ENCODE results near the gene COPG2. TPM values are rescaled to one million over a fixed set of nuclear protein-coding genes. Genes with fewer than 3 reads are reported as not detected.
"Not testable (repeated sequence)": the region's sequence is repeated elsewhere in the genome, so short reads cannot be mapped to it uniquely, and the experiment has no call there.

Gene COPG2
- total RNA-seq, 1 donor from 2014 or later = 31.2 TPM

- no peak for DNase-seq (ENCODE audit: extremely low spot score, unreplicated experiment)
- Mint-ChIP-seq H3K9me3 (ENCODE audit: unreplicated experiment) (no peaks in the 10 kb centered on the region), H3K4me1 (ENCODE audit: unreplicated experiment) (no peaks in the 10 kb centered on the region), H3K4me3 (ENCODE audit: unreplicated experiment) (no peak overlapping the region), H3K36me3 (ENCODE audit: unreplicated experiment) (peaks cover 2% of the 10 kb centered on the region), H3K27me3 (ENCODE audit: unreplicated experiment) (no peaks in the 10 kb centered on the region), H3K27ac (ENCODE audit: unreplicated experiment) (no peak overlapping the region)
- TF ChIP-seq, protein P1, sequence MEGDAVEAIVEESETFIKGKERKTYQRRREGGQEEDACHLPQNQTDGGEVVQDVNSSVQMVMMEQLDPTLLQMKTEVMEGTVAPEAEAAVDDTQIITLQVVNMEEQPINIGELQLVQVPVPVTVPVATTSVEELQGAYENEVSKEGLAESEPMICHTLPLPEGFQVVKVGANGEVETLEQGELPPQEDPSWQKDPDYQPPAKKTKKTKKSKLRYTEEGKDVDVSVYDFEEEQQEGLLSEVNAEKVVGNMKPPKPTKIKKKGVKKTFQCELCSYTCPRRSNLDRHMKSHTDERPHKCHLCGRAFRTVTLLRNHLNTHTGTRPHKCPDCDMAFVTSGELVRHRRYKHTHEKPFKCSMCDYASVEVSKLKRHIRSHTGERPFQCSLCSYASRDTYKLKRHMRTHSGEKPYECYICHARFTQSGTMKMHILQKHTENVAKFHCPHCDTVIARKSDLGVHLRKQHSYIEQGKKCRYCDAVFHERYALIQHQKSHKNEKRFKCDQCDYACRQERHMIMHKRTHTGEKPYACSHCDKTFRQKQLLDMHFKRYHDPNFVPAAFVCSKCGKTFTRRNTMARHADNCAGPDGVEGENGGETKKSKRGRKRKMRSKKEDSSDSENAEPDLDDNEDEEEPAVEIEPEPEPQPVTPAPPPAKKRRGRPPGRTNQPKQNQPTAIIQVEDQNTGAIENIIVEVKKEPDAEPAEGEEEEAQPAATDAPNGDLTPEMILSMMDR (IDR thresholded peaks at IDR 0.05) = no peak
Observed at GRCh38 chr7:130515315-130516040, 153.1 kb downstream of the COPG2 start.

DNA sequence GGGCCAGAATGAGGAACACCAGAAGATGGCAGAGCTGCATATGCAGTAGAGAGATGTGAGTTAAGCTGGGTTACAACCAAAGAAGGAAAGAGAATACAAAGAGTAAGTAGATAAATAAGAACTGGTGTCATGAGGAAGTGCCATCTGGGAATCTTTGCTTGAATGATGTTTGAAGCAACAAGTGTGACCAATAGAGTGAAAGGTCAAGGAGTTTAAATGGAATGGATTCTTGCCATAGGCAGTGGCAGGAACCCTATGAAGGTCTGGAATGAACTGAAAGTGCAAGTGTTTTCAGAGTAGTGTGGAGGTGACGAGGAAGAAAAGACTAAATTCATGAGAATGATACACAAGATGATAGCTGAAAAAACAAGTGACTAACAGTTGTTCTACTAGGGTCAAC, 155.1 kb downstream of the COPG2 start:
- H3K27ac Mint-ChIP-seq (ENCODE audit: unreplicated experiment) = no peak overlapping the region
- peaks cover 2% of the 10 kb centered on the region for H3K36me3 Mint-ChIP-seq (ENCODE audit: unreplicated experiment)
- H3K4me3 Mint-ChIP-seq (ENCODE audit: unreplicated experiment) = no peak overlapping the region
- TF ChIP-seq, protein P1 (IDR thresholded peaks at IDR 0.05) = no peak
- H3K27me3 Mint-ChIP-seq (ENCODE audit: unreplicated experiment) = no peaks in the 10 kb centered on the region
- H3K4me1 Mint-ChIP-seq (ENCODE audit: unreplicated experiment) = no peaks in the 10 kb centered on the region
- no peak for DNase-seq (ENCODE audit: extremely low spot score, unreplicated experiment)
- H3K9me3 Mint-ChIP-seq (ENCODE audit: unreplicated experiment) = no peaks in the 10 kb centered on the region

DNA sequence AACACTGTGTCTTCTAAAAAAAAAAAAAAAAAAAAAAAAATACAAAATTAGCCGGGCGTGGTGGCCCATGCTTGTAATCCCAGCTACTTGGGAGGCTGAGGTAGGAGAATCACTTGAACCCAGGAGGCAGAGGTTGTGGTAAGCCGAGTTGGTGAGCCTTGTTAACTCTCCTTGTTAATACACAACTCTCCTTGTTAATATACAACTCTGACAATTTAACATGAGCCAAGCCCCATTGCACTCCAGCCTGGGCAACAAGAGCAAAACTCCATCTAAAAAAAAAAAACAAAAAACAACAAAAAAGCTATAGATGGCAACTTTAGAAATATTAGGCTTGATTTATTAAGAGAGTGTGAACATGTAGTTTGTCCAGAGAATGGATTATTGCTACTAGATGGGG, 156.5 kb downstream of the COPG2 start:
- peaks cover 11% of the 10 kb centered on the region for H3K36me3 Mint-ChIP-seq (ENCODE audit: unreplicated experiment)
- H3K9me3 Mint-ChIP-seq (ENCODE audit: unreplicated experiment) = not testable (repeated sequence)

DNA sequence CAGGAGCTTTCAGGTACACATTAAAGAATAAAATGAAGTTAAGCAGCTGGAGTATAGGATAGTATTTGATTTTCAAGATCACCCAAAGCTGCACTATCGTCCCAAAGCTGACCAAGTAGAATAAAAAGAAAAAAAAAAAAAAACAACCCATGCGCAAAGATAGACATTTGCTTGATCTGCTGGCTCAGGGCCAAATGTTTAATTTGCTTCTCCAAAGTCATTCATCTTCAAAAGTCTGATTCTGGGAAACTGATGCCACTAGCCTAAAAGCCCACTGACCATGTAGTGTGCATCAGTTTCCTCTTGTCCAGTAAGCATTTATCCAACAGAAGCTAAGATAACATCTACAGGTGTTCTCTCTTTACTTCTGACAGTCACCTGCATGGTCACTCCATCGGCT, 162.2 kb downstream of the COPG2 start:
- no peak for DNase-seq (ENCODE audit: extremely low spot score, unreplicated experiment)
- no peaks in the 10 kb centered on the region for H3K27me3 Mint-ChIP-seq (ENCODE audit: unreplicated experiment)
- no peak overlapping the region for H3K27ac Mint-ChIP-seq (ENCODE audit: unreplicated experiment)
- no peak overlapping the region for H3K4me3 Mint-ChIP-seq (ENCODE audit: unreplicated experiment)
- TF ChIP-seq, protein P1 (IDR thresholded peaks at IDR 0.05) = no peak
- H3K36me3 Mint-ChIP-seq (ENCODE audit: unreplicated experiment) = peaks cover 41% of the 10 kb centered on the region
- no peaks in the 10 kb centered on the region for H3K4me1 Mint-ChIP-seq (ENCODE audit: unreplicated experiment)
- H3K9me3 Mint-ChIP-seq (ENCODE audit: unreplicated experiment) = no peaks in the 10 kb centered on the region

More for the DNA sequence above, 156.5 kb downstream of the COPG2 start:
- not testable (repeated sequence) for H3K27me3 Mint-ChIP-seq (ENCODE audit: unreplicated experiment); H3K4me1 Mint-ChIP-seq (ENCODE audit: unreplicated experiment); DNase-seq (ENCODE audit: extremely low spot score, unreplicated experiment); H3K4me3 Mint-ChIP-seq (ENCODE audit: unreplicated experiment); H3K27ac Mint-ChIP-seq (ENCODE audit: unreplicated experiment)

DNA sequence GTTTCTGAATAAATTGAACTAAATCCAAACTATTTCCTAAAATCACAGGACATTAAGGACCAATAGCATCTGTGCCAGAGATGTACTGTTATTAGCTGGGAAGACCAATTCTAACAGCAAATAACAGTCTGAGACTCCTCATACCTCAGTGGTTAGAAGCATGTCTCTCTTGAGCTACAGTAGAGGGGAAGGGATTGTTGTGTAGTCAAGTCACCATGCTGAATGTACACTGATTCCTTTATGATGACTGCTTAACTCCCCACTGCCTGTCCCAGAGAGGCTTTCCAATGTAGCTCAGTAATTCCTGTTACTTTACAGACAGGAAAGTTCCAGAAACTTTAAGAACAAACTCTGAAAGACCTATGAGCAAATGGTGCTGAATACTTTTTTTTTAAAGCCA, 162.8 kb downstream of the COPG2 start:
- no peak overlapping the region for H3K4me3 Mint-ChIP-seq (ENCODE audit: unreplicated experiment)
- H3K27me3 Mint-ChIP-seq (ENCODE audit: unreplicated experiment) = no peaks in the 10 kb centered on the region
- H3K9me3 Mint-ChIP-seq (ENCODE audit: unreplicated experiment) = no peaks in the 10 kb centered on the region
- H3K27ac Mint-ChIP-seq (ENCODE audit: unreplicated experiment) = no peak overlapping the region
- peaks cover 45% of the 10 kb centered on the region for H3K36me3 Mint-ChIP-seq (ENCODE audit: unreplicated experiment)
- TF ChIP-seq, protein P1 (IDR thresholded peaks at IDR 0.05) = no peak
- DNase-seq (ENCODE audit: extremely low spot score, unreplicated experiment) = no peak
- H3K4me1 Mint-ChIP-seq (ENCODE audit: unreplicated experiment) = no peaks in the 10 kb centered on the region
